K562 (cell line): ENCODE data around the gene TPR. TPM values are rescaled to one million over a fixed set of nuclear protein-coding genes. Genes with fewer than 3 reads are reported as not detected.
A peak's percentile ranks its signal among the peaks of the same experiment; 100 is the strongest.

Experiments
- C11orf30 ChIP-seq: fragments of 450-650 bp; IDR thresholded peaks from 2 replicates; pipeline ENCODE4 v1.6.1; 2016; ENCODE audit warnings: low read depth, mild to moderate bottlenecking
- E2F6 ChIP-seq, 2 experiments: IDR thresholded peaks; 2 replicates each; pipeline ENCODE4 v1.6.1; 2011; ENCODE audit warnings: borderline replicate concordance in 1 of 2, control low read depth in 1 of 2, low read depth in 1 of 2, low read length in 1 of 2, mild to moderate bottlenecking in 1 of 2, mixed read lengths in 1 of 2, moderate library complexity in 1 of 2; ENCODE audit not compliant: insufficient read depth in 1 of 2, insufficient read length in 1 of 2, poor library complexity in 1 of 2, severe bottlenecking in 1 of 2; ENCODE audit errors: extremely low read depth in 1 of 2
- ELK3 ChIP-seq: fragments of 450-650 bp; formaldehyde crosslinking; IDR thresholded peaks from 2 replicates; pipeline ENCODE4 v1.4.0; 2020; ENCODE audit warnings: mild to moderate bottlenecking
- ETS1 ChIP-seq: conservative IDR thresholded peaks from 2 replicates; pipeline ENCODE4 v1.6.1; 2011; ENCODE audit warnings: low read depth, mild to moderate bottlenecking, low read length; ENCODE audit not compliant: control insufficient read depth
- ETV1 ChIP-seq: fragments of 450-650 bp; conservative IDR thresholded peaks from 2 replicates; pipeline ENCODE4 v1.6.1; 2016; ENCODE audit warnings: missing genetic modification characterization, control low read depth, low read depth, missing compliant biosample characterization
- GATAD2A ChIP-seq: fragments of 450-650 bp; IDR thresholded peaks from 2 replicates; pipeline ENCODE4 v1.6.1; 2017
- GTF2E2 ChIP-seq: fragments of 200-800 bp; sonication (Bioruptor generic); IDR thresholded peaks from 2 replicates; pipeline ENCODE4 v1.6.1; 2016; ENCODE audit warnings: missing genetic modification characterization, missing compliant biosample characterization
- HDAC2 ChIP-seq: fragments of 450-650 bp; IDR thresholded peaks from 2 replicates; pipeline ENCODE4 v1.6.1; 2016; ENCODE audit warnings: mild to moderate bottlenecking
- KLF6 ChIP-seq: fragments of 250-450 bp; sonication (Bioruptor Pico); IDR thresholded peaks from 2 replicates; pipeline ENCODE4 v1.4.0; 2020; ENCODE audit warnings: mild to moderate bottlenecking, moderate library complexity, borderline replicate concordance
- MLX ChIP-seq, 2 experiments: fragments of 450-650 bp in 1 of 2; sonication (generic) in 1 of 2; formaldehyde crosslinking; conservative IDR thresholded peaks; 2 replicates each; pipeline versions ENCODE4 v1.4.0 to v1.8.1; 2020 to 2022; ENCODE audit warnings: mild to moderate bottlenecking in 1 of 2, missing genetic modification reagents in 1 of 2
- PCBP1 ChIP-seq: fragments of 200-400 bp; formaldehyde crosslinking; IDR thresholded peaks from 2 replicates; pipeline ENCODE4 v1.6.1; 2018; ENCODE audit warnings: mild to moderate bottlenecking, low read depth, low read length; ENCODE audit not compliant: poor library complexity, severe bottlenecking
- RNF2 ChIP-seq: sonication (generic); IDR thresholded peaks from 2 replicates; pipeline ENCODE4 v1.6.1; 2016
- SNRNP70 ChIP-seq: fragments of 200-400 bp; formaldehyde crosslinking; optimal IDR thresholded peaks from 2 replicates; pipeline ENCODE3; 2017; ENCODE audit warnings: low read depth, low read length
- TCF7L2 ChIP-seq: fragments of 150-350 bp; IDR thresholded peaks from 2 replicates; pipeline ENCODE4 v1.6.1; 2016; ENCODE audit warnings: low read depth, mild to moderate bottlenecking, low read length, moderate library complexity
- ZBTB8A ChIP-seq: fragments of 450-650 bp; IDR thresholded peaks from 2 replicates; pipeline ENCODE4 v1.6.1; 2018; ENCODE audit warnings: mild to moderate bottlenecking, moderate library complexity; ENCODE audit not compliant: partially characterized antibody
- ZC3H11A ChIP-seq: IDR thresholded peaks from 2 replicates; pipeline ENCODE4 v1.6.1; 2012; ENCODE audit warnings: low read depth, low read length, improper control_type of control experiment
- ZNF263 ChIP-seq: sonication (generic); formaldehyde crosslinking; IDR thresholded peaks from 2 replicates; pipeline ENCODE4 v1.8.0; 2022; ENCODE audit warnings: mild to moderate bottlenecking, missing genetic modification reagents, borderline replicate concordance
- ZNF316 ChIP-seq: fragments of 450-650 bp; IDR thresholded peaks from 2 replicates; pipeline ENCODE4 v1.6.1; 2016
- ZNF347 ChIP-seq: fragments of 450-650 bp; formaldehyde crosslinking; IDR thresholded peaks from 2 replicates; pipeline ENCODE4 v1.4.0; 2020; ENCODE audit warnings: low read depth, mild to moderate bottlenecking, moderate library complexity
- ZNF639 ChIP-seq, 2 experiments: fragments of 200-800 bp in 1 of 2; sonication (Bioruptor generic) in 1 of 2; sonication (generic) in 1 of 2; formaldehyde crosslinking in 1 of 2; IDR thresholded peaks in 1 of 2; conservative IDR thresholded peaks in 1 of 2; 2 replicates each; pipeline versions ENCODE4 v1.5.0 to v1.6.1; 2016 to 2020; ENCODE audit warnings: missing compliant biosample characterization in 1 of 2, missing genetic modification characterization in 1 of 2, missing genetic modification reagents in 1 of 2
- polyA plus RNA-seq, 8 experiments: library from polyadenylated mRNA; depleted of rRNA in 4 of 8; stranded (reverse) in 5 of 8; unstranded in 3 of 8; fragments of >200 nt; fragmentation: Nextera tagmentation in 2 of 8; fragmentation: Illumina TruSeq in 1 of 8; extraction: Ambion mirVana in 2 of 8; extraction: Trizol in 1 of 8; gene quantifications; 2 replicates each; pipeline versions ENCODE4 v1.2.1 to v1.2.3, GENCODE V29; 2011 to 2014; ENCODE audit warnings: inconsistent platforms in 1 of 8, missing spikeins in 1 of 8
- total RNA-seq, 7 experiments: library from RNA; depleted of rRNA in 6 of 7; stranded (reverse); fragments of >200 nt in 6 of 7; fragmentation: Illumina TruSeq in 2 of 7; extraction: Trizol in 2 of 7; gene quantifications; 2 replicates each; pipeline versions ENCODE4 v1.2.1 to v1.2.3, GENCODE V29; 2011 to 2021; ENCODE audit warnings: low replicate concordance in 1 of 7

Gene TPR
- total and polyA plus RNA-seq, 9 of the 15 experiments (the other 6 are each of a cell fraction or from before 2014, with no cell fraction given), result 48.5 to 167 (median 138) TPM

GRCh38 chr1:186375152-186375928, at the start of gene TPR, which contains the start of gene ODR4 (continued):
- TF ChIP-seq ETS1 (no peak; the same call in none of the 2 replicates), ZNF347 (CRISPR knock-in tag) (no peak), HDAC2 (peak; percentile 91), ZNF263 (CRISPR knock-in tag) (no peak), MLX (CRISPR knock-in tag; conservative IDR thresholded peaks at IDR 0.05) (no peak), GTF2E2 (peak; percentile 53; the same call in 1 of the 2 replicates), ELK3 (CRISPR knock-in tag) (no peak), ZNF316 (no peak), SNRNP70 (no peak), KLF6 (CRISPR knock-in tag) (peak; percentile 77; the same call in 1 of the 2 replicates), RNF2 (no peak; the same call in 1 of the 2 replicates), ZNF639 (CRISPR knock-in tag; conservative IDR thresholded peaks at IDR 0.05 in 1 of 2, IDR thresholded peaks at IDR 0.05 in 1 of 2) (peak in 1 of 2 experiments; percentile 100; a peak in 2 of 4 replicates), ZC3H11A (peak; percentile 95), ZBTB8A (no peak), GATAD2A (0 out of 2 replicates have a peak, but pooled peaks have one; percentile 5), E2F6 (IDR thresholded peaks at IDR 0.05; ENCODE audit: borderline replicate concordance in 1 of 2, extremely low read depth in 1 of 2, insufficient read depth in 1 of 2, insufficient read length in 1 of 2, low read depth in 1 of 2, low read length in 1 of 2, poor library complexity in 1 of 2, severe bottlenecking in 1 of 2) (peak in 1 of 2 experiments; percentile 9), PCBP1 (no peak), ETV1 (tag) (peak; percentile 88), C11orf30 (peak; percentile 95), TCF7L2 (no peak)
